GM12878 (cell line): ENCODE data around the gene CD209.

Experiments
- CHD4 ChIP-seq: fragments of 200-600 bp; sonication (generic); IDR thresholded peaks from 2 replicates; pipeline ENCODE4 v1.6.1; 2016; ENCODE audit warnings: mild to moderate bottlenecking
- CTCF ChIP-seq, 3 experiments: IDR thresholded peaks in 2 of 3; conservative IDR thresholded peaks in 1 of 3; 2 replicates each; pipeline ENCODE4 v1.5.1; 2011; ENCODE audit warnings: low read depth in 3 of 3, low read length in 3 of 3, mild to moderate bottlenecking in 3 of 3, control low read depth in 2 of 3, moderate library complexity in 2 of 3, inconsistent platforms in 1 of 3, mixed read lengths in 1 of 3; ENCODE audit not compliant: control insufficient read depth in 2 of 3, insufficient read depth in 1 of 3; ENCODE audit errors: extremely low read depth in 1 of 3
- ETV6 ChIP-seq, 2 experiments: fragments of 450-650 bp in 1 of 2; IDR thresholded peaks in 1 of 2; conservative IDR thresholded peaks in 1 of 2; 2 replicates each; pipeline ENCODE4 v1.6.1; 2014; ENCODE audit warnings: antibody characterized with exemption in 1 of 2, borderline replicate concordance in 1 of 2, low read depth in 1 of 2, mild to moderate bottlenecking in 1 of 2, moderate library complexity in 1 of 2
- NFIC ChIP-seq: IDR thresholded peaks from 2 replicates; pipeline ENCODE4 v1.6.1; 2012; ENCODE audit warnings: low read depth, mild to moderate bottlenecking, inconsistent platforms, low read length, moderate library complexity
- NKRF ChIP-seq: fragments of 450-650 bp; conservative IDR thresholded peaks from 2 replicates; pipeline ENCODE4 v1.6.1; 2017; ENCODE audit warnings: mild to moderate bottlenecking, moderate library complexity
- NRF1 ChIP-seq: conservative IDR thresholded peaks from 2 replicates; pipeline ENCODE4 v1.6.1; 2011; ENCODE audit warnings: mild to moderate bottlenecking, low read depth, low read length, improper control_type of control experiment
- POLR2A ChIP-seq: IDR thresholded peaks from 2 replicates; pipeline ENCODE4 v1.6.1; 2011; ENCODE audit warnings: low read depth, mild to moderate bottlenecking, low read length
- RAD21 ChIP-seq: IDR thresholded peaks from 2 replicates; pipeline ENCODE4 v1.6.1; 2011; ENCODE audit warnings: mild to moderate bottlenecking, low read depth, low read length, moderate library complexity; ENCODE audit not compliant: insufficient read depth
- RELA ChIP-seq: fragments of 450-650 bp; IDR thresholded peaks from 2 replicates; pipeline ENCODE4 v1.8.0; 2014; ENCODE audit warnings: borderline replicate concordance; ENCODE audit not compliant: partially characterized antibody
- TAF1 ChIP-seq: IDR thresholded peaks from 2 replicates; pipeline ENCODE4 v1.6.1; 2011; ENCODE audit warnings: mild to moderate bottlenecking, low read depth, low read length, borderline replicate concordance
- ZNF207 ChIP-seq: fragments of 450-650 bp; IDR thresholded peaks from 2 replicates; pipeline ENCODE4 v1.6.1; 2014; ENCODE audit warnings: antibody characterized with exemption, mild to moderate bottlenecking, borderline replicate concordance

DNA sequence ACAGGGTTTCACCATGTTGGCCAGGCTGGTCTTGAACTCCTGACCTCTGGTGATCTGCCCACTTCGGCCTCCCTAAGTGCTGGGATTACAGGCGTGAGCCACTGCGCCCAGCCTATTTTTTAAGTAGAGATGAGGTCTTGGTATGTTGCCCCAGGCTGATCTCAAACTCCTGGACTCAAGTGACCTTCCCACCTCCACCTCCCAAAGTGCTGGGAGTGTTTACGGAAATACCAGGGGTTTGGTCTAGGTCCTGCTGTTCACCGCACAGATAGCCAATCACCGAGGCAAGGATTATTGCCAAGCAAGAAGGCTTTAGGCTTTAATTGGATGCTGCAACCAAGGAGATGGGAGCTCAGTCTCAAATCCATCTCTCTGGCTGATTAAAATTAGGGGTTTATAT, 27.0 kb downstream of the CD209 start:
- no peak for TF ChIP-seq TAF1
- no peak for TF ChIP-seq ETV6 (conservative IDR thresholded peaks at IDR 0.05 in 1 of 2, IDR thresholded peaks at IDR 0.05 in 1 of 2; ENCODE audit: borderline replicate concordance in 1 of 2, low read depth in 1 of 2)
- no peak for TF ChIP-seq CHD4
- TF ChIP-seq RAD21, result no peak
- TF ChIP-seq NFIC, result no peak
- no peak for TF ChIP-seq POLR2A
- TF ChIP-seq RELA, result no peak
- TF ChIP-seq NRF1, result no peak
- TF ChIP-seq CTCF (IDR thresholded peaks at IDR 0.05 in 2 of 3, conservative IDR thresholded peaks at IDR 0.05 in 1 of 3; ENCODE audit: control insufficient read depth in 2 of 3, extremely low read depth in 1 of 3, insufficient read depth in 1 of 3, low read depth in 3 of 3, low read length in 3 of 3), result no peak
- TF ChIP-seq ZNF207, result no peak
- TF ChIP-seq NKRF, result no peak
